Measurements from ENCODE around the gene CRAT.

DNA sequence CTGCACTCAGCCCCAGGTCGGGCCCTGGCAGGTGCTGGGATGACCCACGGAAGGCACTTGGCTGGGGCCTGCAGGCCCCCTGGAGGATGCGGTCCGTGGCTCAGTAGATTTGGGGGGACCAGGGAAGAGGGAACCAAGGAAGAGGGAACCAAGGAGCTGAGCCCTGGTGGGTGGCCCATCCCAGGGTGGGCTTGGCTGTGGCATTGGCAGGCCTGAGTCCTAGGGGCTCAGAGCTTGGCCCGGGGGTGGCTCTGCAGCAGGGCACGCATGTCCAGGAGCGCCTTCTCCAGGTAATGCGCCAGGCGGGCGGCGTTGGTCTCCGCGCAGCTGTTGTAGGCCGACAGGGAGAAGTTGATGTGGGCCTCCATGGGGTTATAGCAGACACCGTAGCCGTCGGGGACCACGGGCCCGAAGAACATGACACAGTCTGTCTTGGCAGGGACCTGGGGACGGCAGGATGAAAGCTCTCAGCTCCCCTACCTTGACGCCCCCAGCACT, 15.4 kb downstream of the CRAT start:
- no peak for TF ChIP-seq POLR2AphosphoS5 (IDR thresholded peaks at IDR 0.05; ENCODE audit: low read depth)
- TF ChIP-seq, protein P1, sequence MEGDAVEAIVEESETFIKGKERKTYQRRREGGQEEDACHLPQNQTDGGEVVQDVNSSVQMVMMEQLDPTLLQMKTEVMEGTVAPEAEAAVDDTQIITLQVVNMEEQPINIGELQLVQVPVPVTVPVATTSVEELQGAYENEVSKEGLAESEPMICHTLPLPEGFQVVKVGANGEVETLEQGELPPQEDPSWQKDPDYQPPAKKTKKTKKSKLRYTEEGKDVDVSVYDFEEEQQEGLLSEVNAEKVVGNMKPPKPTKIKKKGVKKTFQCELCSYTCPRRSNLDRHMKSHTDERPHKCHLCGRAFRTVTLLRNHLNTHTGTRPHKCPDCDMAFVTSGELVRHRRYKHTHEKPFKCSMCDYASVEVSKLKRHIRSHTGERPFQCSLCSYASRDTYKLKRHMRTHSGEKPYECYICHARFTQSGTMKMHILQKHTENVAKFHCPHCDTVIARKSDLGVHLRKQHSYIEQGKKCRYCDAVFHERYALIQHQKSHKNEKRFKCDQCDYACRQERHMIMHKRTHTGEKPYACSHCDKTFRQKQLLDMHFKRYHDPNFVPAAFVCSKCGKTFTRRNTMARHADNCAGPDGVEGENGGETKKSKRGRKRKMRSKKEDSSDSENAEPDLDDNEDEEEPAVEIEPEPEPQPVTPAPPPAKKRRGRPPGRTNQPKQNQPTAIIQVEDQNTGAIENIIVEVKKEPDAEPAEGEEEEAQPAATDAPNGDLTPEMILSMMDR (conservative IDR thresholded peaks at IDR 0.05; ENCODE audit: low read depth in 2 of 2): no peak
- TF ChIP-seq, protein P2, sequence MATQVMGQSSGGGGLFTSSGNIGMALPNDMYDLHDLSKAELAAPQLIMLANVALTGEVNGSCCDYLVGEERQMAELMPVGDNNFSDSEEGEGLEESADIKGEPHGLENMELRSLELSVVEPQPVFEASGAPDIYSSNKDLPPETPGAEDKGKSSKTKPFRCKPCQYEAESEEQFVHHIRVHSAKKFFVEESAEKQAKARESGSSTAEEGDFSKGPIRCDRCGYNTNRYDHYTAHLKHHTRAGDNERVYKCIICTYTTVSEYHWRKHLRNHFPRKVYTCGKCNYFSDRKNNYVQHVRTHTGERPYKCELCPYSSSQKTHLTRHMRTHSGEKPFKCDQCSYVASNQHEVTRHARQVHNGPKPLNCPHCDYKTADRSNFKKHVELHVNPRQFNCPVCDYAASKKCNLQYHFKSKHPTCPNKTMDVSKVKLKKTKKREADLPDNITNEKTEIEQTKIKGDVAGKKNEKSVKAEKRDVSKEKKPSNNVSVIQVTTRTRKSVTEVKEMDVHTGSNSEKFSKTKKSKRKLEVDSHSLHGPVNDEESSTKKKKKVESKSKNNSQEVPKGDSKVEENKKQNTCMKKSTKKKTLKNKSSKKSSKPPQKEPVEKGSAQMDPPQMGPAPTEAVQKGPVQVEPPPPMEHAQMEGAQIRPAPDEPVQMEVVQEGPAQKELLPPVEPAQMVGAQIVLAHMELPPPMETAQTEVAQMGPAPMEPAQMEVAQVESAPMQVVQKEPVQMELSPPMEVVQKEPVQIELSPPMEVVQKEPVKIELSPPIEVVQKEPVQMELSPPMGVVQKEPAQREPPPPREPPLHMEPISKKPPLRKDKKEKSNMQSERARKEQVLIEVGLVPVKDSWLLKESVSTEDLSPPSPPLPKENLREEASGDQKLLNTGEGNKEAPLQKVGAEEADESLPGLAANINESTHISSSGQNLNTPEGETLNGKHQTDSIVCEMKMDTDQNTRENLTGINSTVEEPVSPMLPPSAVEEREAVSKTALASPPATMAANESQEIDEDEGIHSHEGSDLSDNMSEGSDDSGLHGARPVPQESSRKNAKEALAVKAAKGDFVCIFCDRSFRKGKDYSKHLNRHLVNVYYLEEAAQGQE (IDR thresholded peaks at IDR 0.05; ENCODE audit: unreplicated experiment): no peak
- no peak for TF ChIP-seq EZH2phosphoT487 (IDR thresholded peaks at IDR 0.05; ENCODE audit: unreplicated experiment)
- TF ChIP-seq EZH2 (IDR thresholded peaks at IDR 0.05; ENCODE audit: low read depth, unreplicated experiment): no peak

Data from GM23338 (cell line).